Measurements from ENCODE around the gene TLE6. TPM values are rescaled to one million over a fixed set of nuclear protein-coding genes. Genes with fewer than 3 reads are reported as not detected.

Gene TLE6
- total RNA-seq, 1 donor from 2014 or later = 0.55 TPM

GRCh38 chr19:2993579-2993978 is 16.2 kb downstream of the TLE6 start:
- Mint-ChIP-seq H3K9me3 (ENCODE audit: low read depth) (no peaks in the 10 kb centered on the region), H3K4me1 (ENCODE audit: low read depth) (no peaks in the 10 kb centered on the region), H3K27me3 (ENCODE audit: low read depth) (peaks cover 9% of the 10 kb centered on the region), H3K4me3 (ENCODE audit: unreplicated experiment) (no peak overlapping the region), H3K27ac (ENCODE audit: unreplicated experiment) (no peak overlapping the region), H3K36me3 (ENCODE audit: low read depth) (peaks cover 2% of the 10 kb centered on the region)
- no peak for TF ChIP-seq CTCF (IDR thresholded peaks at IDR 0.05)
- DNase-seq (ENCODE audit: low spot score) = no peak

GRCh38 chr19:2994588-2995131 is 17.3 kb downstream of the TLE6 start:
- peaks cover 9% of the 10 kb centered on the region for H3K27me3 Mint-ChIP-seq (ENCODE audit: low read depth)
- no peaks in the 10 kb centered on the region for H3K4me1 Mint-ChIP-seq (ENCODE audit: low read depth)
- H3K36me3 Mint-ChIP-seq (ENCODE audit: low read depth) = peaks cover 6% of the 10 kb centered on the region
- DNase-seq (ENCODE audit: low spot score) = no peak
- H3K9me3 Mint-ChIP-seq (ENCODE audit: low read depth) = no peaks in the 10 kb centered on the region
- no peak for TF ChIP-seq CTCF (IDR thresholded peaks at IDR 0.05)
- no peak overlapping the region for H3K4me3 Mint-ChIP-seq (ENCODE audit: unreplicated experiment)
- H3K27ac Mint-ChIP-seq (ENCODE audit: unreplicated experiment) = no peak overlapping the region

- no peak for DNase-seq (ENCODE audit: low spot score)
- H3K27me3 Mint-ChIP-seq (ENCODE audit: low read depth) = peaks cover 9% of the 10 kb centered on the region
- H3K4me3 Mint-ChIP-seq (ENCODE audit: unreplicated experiment) = no peak overlapping the region
- TF ChIP-seq CTCF (IDR thresholded peaks at IDR 0.05) = no peak
- peaks cover 6% of the 10 kb centered on the region for H3K36me3 Mint-ChIP-seq (ENCODE audit: low read depth)
- no peaks in the 10 kb centered on the region for H3K4me1 Mint-ChIP-seq (ENCODE audit: low read depth)
- H3K27ac Mint-ChIP-seq (ENCODE audit: unreplicated experiment) = no peak overlapping the region
- no peaks in the 10 kb centered on the region for H3K9me3 Mint-ChIP-seq (ENCODE audit: low read depth)
Measured at GRCh38 chr19:2997720-2998119, 20.4 kb downstream of the TLE6 start.

- H3K9me3 Mint-ChIP-seq (ENCODE audit: low read depth) = no peaks in the 10 kb centered on the region
- peaks cover 6% of the 10 kb centered on the region for H3K36me3 Mint-ChIP-seq (ENCODE audit: low read depth)
- TF ChIP-seq CTCF (IDR thresholded peaks at IDR 0.05) = no peak
- peaks cover 7% of the 10 kb centered on the region for H3K27me3 Mint-ChIP-seq (ENCODE audit: low read depth)
- no peak overlapping the region for H3K27ac Mint-ChIP-seq (ENCODE audit: unreplicated experiment)
- no peak for DNase-seq (ENCODE audit: low spot score)
- no peaks in the 10 kb centered on the region for H3K4me1 Mint-ChIP-seq (ENCODE audit: low read depth)
- no peak overlapping the region for H3K4me3 Mint-ChIP-seq (ENCODE audit: unreplicated experiment)
Measured at GRCh38 chr19:2998642-2999041, 21.3 kb downstream of the TLE6 start.

GRCh38 chr19:3001235-3001800 is 24.0 kb downstream of the TLE6 start:
- H3K4me1 Mint-ChIP-seq (ENCODE audit: low read depth) = no peaks in the 10 kb centered on the region
- H3K27me3 Mint-ChIP-seq (ENCODE audit: low read depth) = no peaks in the 10 kb centered on the region
- TF ChIP-seq CTCF (IDR thresholded peaks at IDR 0.05) = no peak
- no peaks in the 10 kb centered on the region for H3K9me3 Mint-ChIP-seq (ENCODE audit: low read depth)
- no peak for DNase-seq (ENCODE audit: low spot score)
- no peak overlapping the region for H3K4me3 Mint-ChIP-seq (ENCODE audit: unreplicated experiment)
- H3K36me3 Mint-ChIP-seq (ENCODE audit: low read depth) = peaks cover 6% of the 10 kb centered on the region
- no peak overlapping the region for H3K27ac Mint-ChIP-seq (ENCODE audit: unreplicated experiment)

Data from chondrocyte (in vitro differentiated cells).